Heart left ventricle (tissue), 13 donors: ENCODE results near the gene TTLL9.

Source experiments
- POLR2A ChIP-seq, 2 donors: fragments of 450-650 bp; IDR thresholded peaks; one replicate each; pipeline ENCODE4 v1.6.1; 2017; ENCODE audit warnings: antibody characterized with exemption in 2 of 2, mild to moderate bottlenecking in 2 of 2, moderate library complexity in 2 of 2
- TF ChIP-seq, protein P1 (sequence below), 12 donors: fragments of 200-600 bp; sonication (generic) in 4 of 12; IDR thresholded peaks; one replicate each; pipeline versions ENCODE4 v1.5.0 to v1.8.0; 2018 to 2022; ENCODE audit warnings: antibody characterized with exemption in 12 of 12, mild to moderate bottlenecking in 5 of 12
- donor health status: ischemic (EF 13 %, LVEDD 7.1; RV severe dilation, severe dysfunction).
- donor health status: DM: no; HTN: yes; CAD: no.
- donor health status: DM: no; HTN: no; CAD: no.
- donor health status: ischemic (EF 25% LVEDD 6.9; RV normal size, moderate dysfunction).
- donor health status: ischemic (EF 25% LVEDD 5.7; RV mildly dilated, moderate dysfunction).
- donor health status: ischemic (EF 35%, LVEDD 5.7; RV mildly dilated, moderate dysfunction).
- donor health status: nonischemic (EF 11% LVEDD 7.7; RV severe dilation, severe dysfunction).
- donor health status: DM: yes; HTN: yes; CAD: no.
- donor health status: PGD.
- donor health status: ischemic (EF 29% LVEDD 5.4; RV normal size, mild dysfunction).
- donor health status: nonischemic (EF 23%, LVEDD 6.1; RV moderate dilation, normal function).

DNA sequence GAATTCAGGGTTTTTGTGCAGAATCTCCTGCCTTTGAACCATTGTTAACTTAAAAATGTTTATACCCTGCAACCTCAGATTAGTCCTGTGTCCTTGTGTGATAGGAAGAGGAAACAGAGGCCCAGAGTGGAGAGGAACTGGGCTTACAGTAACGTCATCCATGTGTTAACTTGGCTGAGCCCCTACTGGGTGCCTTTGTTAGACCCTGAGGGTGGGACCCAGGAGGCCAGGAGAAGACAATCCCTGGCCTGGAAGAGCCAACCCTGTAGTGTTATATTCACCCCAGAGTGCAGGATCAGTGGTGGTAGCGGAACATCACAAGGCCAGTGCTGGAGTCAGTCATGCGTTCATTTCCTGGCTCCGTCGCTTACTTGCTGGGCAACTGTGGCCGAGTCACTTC is 40.7 kb upstream of the TTLL9 start:
- TF ChIP-seq, protein P1, sequence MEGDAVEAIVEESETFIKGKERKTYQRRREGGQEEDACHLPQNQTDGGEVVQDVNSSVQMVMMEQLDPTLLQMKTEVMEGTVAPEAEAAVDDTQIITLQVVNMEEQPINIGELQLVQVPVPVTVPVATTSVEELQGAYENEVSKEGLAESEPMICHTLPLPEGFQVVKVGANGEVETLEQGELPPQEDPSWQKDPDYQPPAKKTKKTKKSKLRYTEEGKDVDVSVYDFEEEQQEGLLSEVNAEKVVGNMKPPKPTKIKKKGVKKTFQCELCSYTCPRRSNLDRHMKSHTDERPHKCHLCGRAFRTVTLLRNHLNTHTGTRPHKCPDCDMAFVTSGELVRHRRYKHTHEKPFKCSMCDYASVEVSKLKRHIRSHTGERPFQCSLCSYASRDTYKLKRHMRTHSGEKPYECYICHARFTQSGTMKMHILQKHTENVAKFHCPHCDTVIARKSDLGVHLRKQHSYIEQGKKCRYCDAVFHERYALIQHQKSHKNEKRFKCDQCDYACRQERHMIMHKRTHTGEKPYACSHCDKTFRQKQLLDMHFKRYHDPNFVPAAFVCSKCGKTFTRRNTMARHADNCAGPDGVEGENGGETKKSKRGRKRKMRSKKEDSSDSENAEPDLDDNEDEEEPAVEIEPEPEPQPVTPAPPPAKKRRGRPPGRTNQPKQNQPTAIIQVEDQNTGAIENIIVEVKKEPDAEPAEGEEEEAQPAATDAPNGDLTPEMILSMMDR (IDR thresholded peaks at IDR 0.05): no peak
- no peak for TF ChIP-seq POLR2A (IDR thresholded peaks at IDR 0.05)
